BJ (cell line): ENCODE data around the gene CRYBG2. TPM values are rescaled to one million over a fixed set of nuclear protein-coding genes. Genes with fewer than 3 reads are reported as not detected.

Experiments
- CTCF ChIA-PET: fragments of 350-600 bp; formaldehyde crosslinking; extraction: SDS; loops from one replicate; lab custom pipeline; 2021; ENCODE audit warnings: antibody characterized with exemption, inconsistent platforms; lab: Yijun Ruan, JAX
- POLR2A ChIA-PET: fragments of 300-600 bp; sonication (Branson Sonifier 250); formaldehyde crosslinking; extraction: SDS; loops from one replicate; lab custom pipeline; 2021; ENCODE audit warnings: antibody characterized with exemption; lab: Charles Lee
- DNase-seq: peaks from one replicate; pipeline ENCODE4 v3.0.0-alpha.2; 2011; ENCODE audit warnings: low read depth
- H3K27me3 ChIP-seq: 2 replicates; pipeline ENCODE4 v1.6.0; 2011; ENCODE audit warnings: low read length; ENCODE audit not compliant: control insufficient read depth, insufficient read depth
- H3K36me3 ChIP-seq: 2 replicates; pipeline ENCODE4 v1.5.1; 2011; ENCODE audit warnings: low read length; ENCODE audit not compliant: control insufficient read depth, insufficient read depth
- H3K4me3 ChIP-seq: 2 replicates; pipeline ENCODE4 v1.5.1; 2011; ENCODE audit warnings: low read depth, mild to moderate bottlenecking, control low read depth, low read length
- CTCF ChIP-seq: IDR thresholded peaks from 2 replicates; pipeline ENCODE4 v1.5.1; 2011; ENCODE audit warnings: low read depth, mild to moderate bottlenecking, control low read depth, inconsistent platforms, low read length, moderate library complexity; ENCODE audit not compliant: insufficient read depth
- polyA plus RNA-seq: library from polyadenylated mRNA; depleted of rRNA; stranded (reverse); fragments of >200 nt; gene quantifications from 2 replicates; pipeline ENCODE4 v1.2.3, GENCODE V29; 2011

The CRYBG2 gene
- polyA plus RNA-seq, 1 experiment: 0.44 TPM

GRCh38 chr1:26279456-26280332 lies 74.2 kb downstream of the CRYBG2 start, which contains the start of gene SH3BGRL3:
TSS of gene SH3BGRL3 (plus strand) at chr1:26280086. CDS start at chr1:26280156, 70 bp downstream.
- Histone ChIP-seq H3K36me3 (no peaks in the 10 kb centered on the region), H3K4me3 (peak within 1 kb of the TSS; percentile 81), H3K27me3 (no peaks in the 10 kb centered on the region)
- ChIA-PET POLR2A (no interaction called here), CTCF (interaction anchor here (0.7 to 6.2 kb wide), 12 partner anchors 9 to 135 kb away, joined by 3 to 30 read pairs (median 3); partner anchors contain the start of genes CEP85 and ZNF593)
- TF ChIP-seq CTCF: peak; percentile 73
- peak; percentile 35 for DNase-seq

GRCh38 chr1:26278724-26279455 lies 75.0 kb downstream of the CRYBG2 start:
- DNase-seq: peak; percentile 38
- ChIA-PET POLR2A (no interaction called here), CTCF (interaction anchor here (0.9 to 6.2 kb wide), 11 partner anchors 9 to 136 kb away, joined by 3 to 67 read pairs (median 3); partner anchors contain the start of genes CEP85 and ZNF593)
- H3K4me3 ChIP-seq: peak overlapping the region; percentile 81
- no peaks in the 10 kb centered on the region for H3K36me3 ChIP-seq
- H3K27me3 ChIP-seq: no peaks in the 10 kb centered on the region
- no peak for TF ChIP-seq CTCF

- TF ChIP-seq CTCF: no peak
- Histone ChIP-seq H3K36me3 (no peaks in the 10 kb centered on the region), H3K27me3 (no peaks in the 10 kb centered on the region), H3K4me3 (no peak overlapping the region)
- ChIA-PET CTCF (interaction anchor here (1.3 to 6.2 kb wide), 5 partner anchors 31 to 86 kb away, joined by 3 to 67 read pairs (median 30); partner anchors contain the start of genes CD52 and CEP85), POLR2A (no interaction called here)
- peak; percentile 77 for DNase-seq
Measured at GRCh38 chr1:26278303-26278702, 75.6 kb downstream of the CRYBG2 start.

GRCh38 chr1:26277719-26278118 lies 76.2 kb downstream of the CRYBG2 start:
- CTCF ChIA-PET: interaction anchor here (0.6 to 6.2 kb wide), 7 partner anchors 9 to 87 kb away, joined by 3 to 67 read pairs (median 30); partner anchors contain the start of genes CD52 and CEP85
- Histone ChIP-seq H3K4me3 (no peak overlapping the region), H3K27me3 (no peaks in the 10 kb centered on the region), H3K36me3 (no peaks in the 10 kb centered on the region)
- POLR2A ChIA-PET: no interaction called here
- DNase-seq: no peak
- no peak for TF ChIP-seq CTCF
